GM18505 (cell line): ENCODE data around the gene CRY1.
"Not testable (repeated sequence)": the region's sequence is repeated elsewhere in the genome, so short reads cannot be mapped to it uniquely, and the experiment has no call there.

ENCODE experiments used
- ATAC-seq: cut with Tn5 transposase; IDR thresholded peaks from one replicate; pipeline ENCODE4 v1.9.1; 2021; ENCODE audit not compliant: unreplicated experiment
- POLR2A ChIP-seq: IDR thresholded peaks from 4 replicates; pipeline ENCODE4 v1.6.1; 2011; ENCODE audit warnings: borderline replicate concordance; ENCODE audit not compliant: insufficient read depth, insufficient read length; ENCODE audit errors: extremely low read depth

The CRY1 gene

DNA sequence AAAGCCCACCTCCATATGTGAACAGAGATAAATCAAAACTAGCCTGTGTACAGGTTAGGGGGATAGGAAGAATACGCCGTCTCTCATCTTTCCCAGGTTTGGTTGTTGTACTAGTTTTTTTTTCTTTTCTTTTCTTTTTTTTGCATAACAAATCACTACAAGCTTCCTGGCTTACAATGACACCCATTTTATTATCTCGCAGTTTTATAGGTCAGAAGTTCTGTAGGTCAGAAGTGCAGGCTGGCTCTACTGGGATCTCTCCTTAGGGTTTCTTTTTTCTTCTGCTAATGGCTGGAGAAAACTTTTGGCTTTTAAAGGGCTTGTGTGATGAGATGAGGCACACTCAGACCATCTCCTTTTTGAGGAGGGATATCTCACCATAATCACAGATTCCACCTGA, 25.7 kb upstream of the CRY1 start:
- ATAC-seq: no peak
- TF ChIP-seq POLR2A: no peak

DNA sequence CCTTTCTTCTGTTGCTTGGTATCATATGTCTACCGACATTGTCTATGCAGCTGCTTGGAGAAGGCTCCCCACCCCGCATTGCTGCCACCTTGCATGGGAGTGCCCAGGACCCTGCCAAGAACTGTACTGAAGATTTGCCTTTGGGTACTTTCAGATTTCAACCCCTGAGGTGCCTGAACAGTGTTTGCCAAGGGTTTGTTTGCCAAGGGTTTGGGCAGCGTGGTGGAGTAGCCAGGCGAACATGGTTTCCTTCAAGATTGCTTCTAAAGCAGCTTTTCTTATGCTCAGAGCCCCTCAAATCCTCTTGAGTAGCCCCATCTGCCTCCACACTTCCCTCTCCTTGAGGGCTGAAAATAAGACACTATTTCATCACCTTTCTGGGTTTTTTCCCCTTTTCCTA, 25.3 kb upstream of the CRY1 start:
- ATAC-seq: no peak
- no peak for TF ChIP-seq POLR2A

DNA sequence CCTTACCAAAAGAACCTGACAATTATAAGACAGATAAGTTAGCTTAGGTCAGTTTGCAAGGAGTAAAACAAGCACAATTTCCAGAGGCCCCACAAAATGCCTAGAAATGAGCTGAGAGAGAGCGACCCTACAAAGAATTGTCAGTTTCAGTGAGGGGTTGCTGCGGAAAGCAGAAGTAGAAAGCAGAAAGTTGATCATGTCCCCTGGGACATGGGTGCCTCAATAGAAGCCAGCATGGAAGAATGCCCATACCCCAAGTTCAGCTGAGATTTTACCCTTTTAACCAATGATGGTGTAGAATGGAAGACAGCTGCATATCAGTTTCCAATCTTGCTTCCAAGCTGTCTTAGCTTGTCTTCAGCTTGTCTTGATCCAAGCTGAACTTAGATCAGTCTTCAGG, 21.8 kb upstream of the CRY1 start:
- ATAC-seq: no peak
- TF ChIP-seq POLR2A: no peak

DNA sequence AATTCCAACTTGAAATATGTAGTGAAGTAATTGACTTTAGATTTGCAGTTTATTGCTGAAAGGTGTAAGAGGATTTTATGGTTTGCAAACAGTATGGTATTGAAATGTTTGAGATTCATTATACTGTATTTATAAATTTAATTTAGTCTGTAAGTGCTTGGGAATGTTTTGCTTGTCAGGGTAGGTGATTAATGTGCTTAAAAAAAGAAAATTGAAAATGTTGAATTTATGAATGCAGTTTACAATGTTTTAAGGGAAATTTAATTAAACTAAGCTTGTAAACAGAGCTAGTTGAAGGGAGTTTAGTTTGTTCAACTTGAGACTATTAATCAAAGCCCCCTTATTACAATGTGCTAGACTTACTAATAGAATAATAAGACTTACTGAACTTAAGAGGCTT, 18.0 kb upstream of the CRY1 start:
- ATAC-seq: no peak
- TF ChIP-seq POLR2A: no peak

DNA sequence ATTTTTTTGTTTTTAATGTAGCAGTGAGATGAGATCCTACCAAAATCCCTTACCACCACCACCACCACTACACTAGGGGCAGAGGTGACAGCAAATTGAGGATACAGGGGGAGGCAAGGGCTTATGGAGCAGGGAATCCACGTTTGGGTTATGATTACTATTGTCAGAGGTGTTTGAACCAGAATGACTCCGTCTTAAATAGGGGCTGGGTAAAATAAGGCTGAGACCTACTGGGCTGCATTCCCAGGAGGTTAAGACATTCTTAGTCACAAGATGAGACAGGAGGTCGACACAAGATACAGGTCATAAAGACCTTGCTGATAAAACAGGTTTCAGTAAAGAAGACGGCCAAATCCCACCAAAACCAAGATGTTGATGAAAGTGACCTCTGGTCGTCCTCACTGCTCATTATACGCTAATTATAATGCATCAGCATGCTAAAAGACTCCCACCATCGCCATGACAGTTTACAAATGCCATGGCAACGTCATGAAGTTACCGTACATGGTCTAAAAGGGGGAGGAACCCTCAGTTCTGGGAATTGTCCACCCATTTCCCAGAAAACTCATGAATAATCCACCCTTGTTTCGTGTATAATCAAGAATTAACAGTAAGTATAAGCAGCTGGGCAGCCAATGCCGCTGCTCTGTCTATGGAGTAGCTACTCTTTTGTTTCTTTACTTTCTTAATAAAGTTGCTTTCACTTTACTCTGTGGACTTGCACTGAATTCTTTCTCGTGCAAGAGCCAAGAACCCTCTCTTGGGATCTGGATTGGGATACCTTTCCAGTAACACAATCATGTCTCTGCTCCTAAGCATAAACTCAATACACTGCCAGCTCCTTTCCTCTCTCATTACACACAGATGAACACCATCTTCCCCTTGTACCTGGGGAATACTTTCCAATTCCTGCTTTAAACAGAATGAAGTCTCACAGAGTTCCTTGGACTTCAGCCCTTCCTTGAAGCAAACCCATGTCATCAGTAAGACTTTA, 16.7 kb upstream of the CRY1 start:
- ATAC-seq: no peak
- TF ChIP-seq POLR2A: no peak

DNA sequence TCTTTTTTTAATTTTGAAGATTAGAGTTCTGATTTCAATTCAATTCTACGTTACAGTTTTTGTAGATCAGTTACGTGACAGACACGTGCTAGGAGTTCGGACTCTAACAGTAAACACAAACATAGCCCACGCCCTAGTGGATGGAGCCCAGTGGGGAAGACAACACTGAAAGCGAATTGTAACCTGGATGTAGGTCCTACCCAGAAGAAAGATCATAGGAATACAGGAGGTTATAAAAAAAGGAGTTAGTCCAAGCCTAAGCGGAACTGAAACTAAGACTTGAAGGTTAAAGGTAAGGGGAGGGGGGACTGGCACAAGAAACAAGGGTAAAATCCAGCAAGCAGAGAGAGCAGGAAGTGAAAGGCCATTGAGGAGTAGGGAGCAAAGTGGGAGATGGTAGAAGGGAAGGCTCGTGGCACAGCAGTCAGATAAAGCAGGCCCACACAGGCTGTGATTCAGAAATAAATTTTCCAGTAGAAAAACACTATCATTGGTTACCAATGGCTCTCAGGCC, 15.7 kb upstream of the CRY1 start:
- ATAC-seq: no peak
- no peak for TF ChIP-seq POLR2A

DNA sequence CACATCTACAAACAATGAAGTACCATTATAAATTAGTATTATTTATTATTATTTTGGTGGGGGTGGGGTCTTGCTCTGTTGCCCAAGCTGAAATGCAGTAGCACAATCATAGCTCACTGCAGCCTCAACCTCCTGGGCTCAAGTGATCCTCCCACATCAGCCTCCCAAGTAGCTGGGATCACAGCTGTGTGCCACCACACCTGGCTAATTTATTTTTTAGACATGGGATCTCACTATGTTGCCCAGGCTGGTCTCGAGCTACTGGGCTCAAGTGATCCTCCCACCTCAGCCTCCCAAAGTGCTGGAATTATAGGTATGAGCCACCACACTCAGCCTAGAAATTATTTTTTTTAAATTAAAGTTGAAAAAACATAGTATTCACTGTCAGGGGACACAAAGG, 15.0 kb upstream of the CRY1 start:
- not testable (repeated sequence) for ATAC-seq

DNA sequence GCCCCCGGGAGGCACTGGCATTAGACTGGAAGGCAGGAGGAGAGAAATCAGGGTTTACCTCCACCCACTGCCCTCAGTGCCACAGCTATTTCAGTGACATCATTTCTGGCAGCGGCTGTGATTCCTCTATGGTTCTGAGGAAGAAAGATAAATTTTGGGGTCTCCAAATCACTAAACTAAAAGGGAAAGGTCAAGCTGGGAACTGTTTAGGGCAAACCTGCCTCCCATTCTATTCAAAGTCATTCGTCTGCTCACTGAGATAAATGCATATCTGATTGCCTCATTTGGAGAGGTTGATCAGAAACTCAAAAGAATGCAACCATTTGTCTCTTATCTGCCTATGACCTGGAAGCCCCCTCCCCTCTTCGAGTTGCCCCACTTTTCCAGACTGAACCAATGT, 14.0 kb upstream of the CRY1 start:
- ATAC-seq: no peak
- TF ChIP-seq POLR2A: no peak

DNA sequence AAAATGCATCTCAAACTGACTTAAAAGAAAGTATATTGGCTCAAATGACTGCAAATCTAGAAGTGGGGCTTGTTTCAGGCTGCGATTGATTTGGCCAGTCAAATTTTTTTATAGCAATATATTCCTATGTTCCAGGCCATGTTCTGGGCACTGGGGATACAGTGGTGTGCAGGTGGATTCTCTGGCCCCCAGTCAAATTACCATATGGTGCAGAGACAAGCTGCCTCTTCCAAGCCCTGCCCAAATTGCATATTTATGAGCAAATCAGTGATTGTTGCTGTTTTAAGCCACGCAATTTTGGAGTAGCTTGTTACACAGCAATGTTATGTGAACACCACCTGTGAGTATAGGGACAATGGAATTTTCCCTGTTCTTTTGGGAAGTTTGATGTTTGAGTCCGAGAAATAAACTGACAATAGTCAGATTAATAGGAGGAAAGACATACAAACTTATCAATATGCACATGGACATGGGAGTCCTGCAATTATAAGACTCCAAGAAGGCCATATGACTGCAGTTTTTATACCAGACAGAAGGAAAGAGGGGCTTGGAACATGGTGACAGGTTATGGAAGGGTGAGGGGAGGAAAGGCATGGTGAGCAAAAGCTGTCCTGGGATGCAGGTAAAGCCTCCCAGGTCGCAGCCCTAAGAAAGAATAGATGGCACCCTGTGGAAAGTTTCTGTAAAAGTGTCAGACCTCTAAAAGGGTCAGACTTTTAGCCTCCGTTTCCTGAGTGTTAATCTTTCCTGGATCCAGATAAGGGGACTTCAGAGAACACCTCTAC, 13.1 kb upstream of the CRY1 start:
- ATAC-seq: no peak
- TF ChIP-seq POLR2A: no peak

DNA sequence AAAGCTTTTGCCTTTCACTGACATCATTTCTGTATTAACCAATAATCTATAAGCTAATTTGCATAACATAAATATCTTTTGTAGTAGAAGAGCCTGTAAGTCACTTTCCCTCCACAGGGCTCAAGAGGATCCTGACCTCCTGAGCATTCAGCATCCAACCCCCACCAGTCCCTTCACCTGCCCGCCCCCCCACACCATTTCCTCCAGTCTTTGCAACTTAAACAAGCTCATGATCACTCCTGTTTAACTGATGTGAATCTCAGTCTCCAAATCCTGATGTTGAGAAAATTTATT, 12.0 kb upstream of the CRY1 start:
- TF ChIP-seq POLR2A: no peak
- no peak for ATAC-seq

DNA sequence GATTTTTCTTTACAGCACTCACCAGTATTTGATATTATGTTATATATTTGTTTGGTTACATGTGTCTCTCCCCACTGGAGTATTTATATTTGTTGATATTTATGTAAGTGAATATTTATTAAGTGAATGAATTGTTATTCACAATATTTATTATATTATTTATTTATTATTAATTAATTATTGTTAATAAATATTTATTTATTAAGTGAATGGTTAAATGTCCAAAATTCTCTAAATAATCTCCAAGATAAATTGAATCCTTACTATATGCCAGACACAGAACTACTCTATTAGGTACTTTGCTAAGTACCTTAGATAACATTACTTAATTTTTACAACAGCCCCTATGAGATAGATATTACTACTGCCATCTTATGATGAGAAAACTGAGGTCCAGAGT, 10.2 kb upstream of the CRY1 start:
- no peak for TF ChIP-seq POLR2A
- no peak for ATAC-seq

DNA sequence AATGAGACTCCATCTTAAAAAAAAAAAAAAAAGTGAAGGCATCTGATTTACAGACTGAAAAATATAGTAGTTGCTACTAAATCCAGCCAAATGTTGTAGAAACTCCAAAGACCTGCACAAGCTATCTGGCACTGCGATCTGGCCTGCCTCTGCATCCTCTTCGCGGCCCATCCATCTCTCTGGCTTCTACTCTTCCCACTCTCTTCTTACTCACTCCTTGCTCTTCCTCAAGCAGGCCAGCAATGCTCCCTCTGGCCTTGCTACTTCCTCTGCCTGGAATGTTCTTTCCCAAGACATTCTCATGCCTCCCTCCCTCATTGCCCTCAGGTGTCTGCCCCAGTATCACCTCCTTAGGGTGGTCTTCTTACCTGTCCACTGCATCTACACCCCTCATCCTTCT, 9.7 kb upstream of the CRY1 start:
- no peak for ATAC-seq
- TF ChIP-seq POLR2A: no peak

DNA sequence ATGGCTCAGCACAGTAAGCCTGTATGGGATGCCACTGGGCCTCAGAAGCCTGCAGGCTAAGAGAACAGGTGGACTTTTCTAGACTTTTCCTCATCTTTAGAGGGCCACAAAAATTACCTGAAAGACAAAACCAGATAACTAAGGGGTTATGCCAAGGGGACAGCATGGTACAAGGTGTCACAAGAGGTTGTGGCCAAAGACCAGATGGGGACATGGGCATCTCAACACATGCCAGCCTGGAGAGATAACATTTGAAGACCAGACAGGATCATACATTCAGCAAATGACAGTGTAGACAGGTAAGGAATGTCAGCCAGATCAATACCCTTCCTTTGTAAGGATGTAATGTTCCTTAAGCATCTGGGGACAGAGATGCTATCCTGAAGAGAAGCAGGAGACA, 8.9 kb upstream of the CRY1 start:
- ATAC-seq: no peak
- TF ChIP-seq POLR2A: no peak

DNA sequence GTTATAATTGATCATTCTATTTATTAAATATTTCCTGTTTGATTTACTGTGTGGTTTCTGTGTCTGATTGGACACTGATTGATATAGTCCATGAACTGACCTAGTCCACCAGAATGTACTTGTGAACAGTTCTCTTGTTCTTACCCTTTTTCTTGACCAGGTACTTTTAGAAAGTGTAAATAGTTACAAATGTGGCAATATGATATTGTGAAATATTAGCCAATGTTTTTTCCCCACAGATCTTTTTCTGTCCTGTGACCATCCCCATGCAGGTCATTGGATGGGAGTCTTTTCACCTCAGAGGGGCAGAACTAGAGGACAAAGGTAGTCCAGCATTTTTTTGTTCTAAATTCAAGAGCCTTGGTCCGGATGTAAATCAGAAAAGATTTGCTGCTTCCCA, 8.3 kb upstream of the CRY1 start:
- no peak for TF ChIP-seq POLR2A
- ATAC-seq: no peak
